DMS 273 (cell line): Measurements from ENCODE around the gene ATF7IP.
A peak's percentile ranks its signal among the peaks of the same experiment; 100 is the strongest.

Source experiments
- DNase-seq: peaks from one replicate; lab custom pipeline; 2025; ENCODE audit not compliant: unreplicated experiment; lab: John Stamatoyannopoulos, UW

The ATF7IP gene

DNA sequence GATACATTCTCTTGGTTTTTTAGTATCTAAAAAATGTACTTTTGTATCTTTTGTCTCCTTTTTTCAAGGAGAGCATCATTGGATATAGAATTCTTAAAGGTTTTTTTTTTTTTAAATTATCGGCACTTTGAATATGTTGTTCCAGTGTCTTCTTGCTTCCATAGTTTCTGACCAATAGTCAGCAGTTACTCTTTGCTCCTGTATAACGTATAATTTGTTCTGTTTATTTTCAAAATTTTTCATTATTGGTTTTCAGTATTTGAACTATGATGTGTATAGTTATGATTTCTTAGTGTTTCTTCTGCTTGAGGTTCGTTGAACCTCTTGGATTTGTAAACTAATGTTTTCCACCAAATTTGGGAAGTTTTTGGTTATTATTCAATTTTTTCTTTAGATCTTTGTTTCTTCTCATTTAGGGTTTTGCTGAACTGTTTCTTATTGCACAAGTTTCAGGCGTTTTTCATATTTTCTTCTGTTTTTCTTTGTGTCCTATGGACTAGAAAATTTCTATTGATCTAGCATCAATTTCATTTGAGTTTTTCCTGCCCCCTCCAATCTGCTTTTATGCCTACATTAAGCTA, 108.3 kb downstream of the ATF7IP start:
- peak; percentile 3 for DNase-seq

GRCh38 chr12:14479004-14479403, 113.5 kb downstream of the ATF7IP start:
- no peak for DNase-seq

- DNase-seq, result no peak
Measured at GRCh38 chr12:14481201-14481600, 115.7 kb downstream of the ATF7IP start.

DNA sequence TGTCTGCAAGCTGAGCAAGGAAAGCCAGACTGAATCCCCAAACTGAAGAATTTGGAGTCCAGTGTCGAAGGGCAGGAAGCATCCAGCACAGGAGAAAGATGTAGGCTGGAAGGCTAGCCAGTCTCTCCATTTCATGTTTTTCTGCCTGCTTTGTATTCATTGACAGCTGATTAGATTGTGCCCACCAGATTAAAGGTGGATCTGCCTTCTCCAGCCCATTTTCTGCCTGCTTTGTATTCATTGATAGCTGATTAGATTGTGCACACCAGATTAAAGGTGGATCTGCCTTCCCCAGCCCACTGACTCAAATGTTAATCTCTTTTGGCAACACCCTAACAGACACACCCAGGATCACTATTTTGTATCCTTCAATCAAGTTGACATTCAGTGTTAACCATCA, 116.9 kb downstream of the ATF7IP start:
- DNase-seq, result no peak

DNA sequence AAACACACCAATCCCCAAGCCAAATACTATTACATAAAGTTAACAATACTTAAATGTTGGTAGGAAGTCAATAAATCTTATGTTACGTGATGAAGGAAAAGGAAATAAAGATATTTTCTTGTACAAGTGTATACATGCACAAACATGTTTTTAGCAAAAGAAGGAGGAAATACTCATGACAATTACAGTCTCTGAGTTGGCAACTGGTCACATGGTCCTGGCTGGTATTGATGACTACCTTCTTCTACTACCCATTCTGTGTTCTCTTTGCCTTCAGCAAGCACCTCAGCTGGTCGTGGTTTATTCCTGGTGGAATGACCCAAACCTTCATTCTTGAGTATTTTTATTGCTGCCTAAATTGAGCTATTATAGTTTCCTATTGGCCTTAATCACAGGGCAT, 117.4 kb downstream of the ATF7IP start:
- no peak for DNase-seq

DNA sequence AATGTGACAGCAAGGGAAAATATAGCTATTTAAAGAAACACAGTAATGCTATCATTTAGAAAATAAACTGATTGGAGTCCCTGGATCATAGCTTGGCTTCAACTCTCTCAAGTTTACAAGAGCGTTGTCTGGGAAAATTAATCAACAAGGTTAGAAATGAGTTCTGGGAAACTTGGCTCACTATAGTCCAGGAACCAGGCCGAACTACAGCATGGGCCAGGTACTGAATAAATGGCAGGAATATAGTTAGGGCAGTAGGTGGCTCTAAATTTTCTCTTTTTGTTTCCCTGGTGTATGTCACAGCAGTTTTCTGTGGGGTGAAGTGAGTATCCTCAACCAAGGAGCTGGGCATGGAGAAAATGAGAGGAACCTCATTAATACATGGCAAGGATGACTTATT, 129.8 kb downstream of the ATF7IP start:
- DNase-seq, result no peak

- DNase-seq, result no peak
Measured at GRCh38 chr12:14505626-14506596, 140.4 kb downstream of the ATF7IP start.

DNA sequence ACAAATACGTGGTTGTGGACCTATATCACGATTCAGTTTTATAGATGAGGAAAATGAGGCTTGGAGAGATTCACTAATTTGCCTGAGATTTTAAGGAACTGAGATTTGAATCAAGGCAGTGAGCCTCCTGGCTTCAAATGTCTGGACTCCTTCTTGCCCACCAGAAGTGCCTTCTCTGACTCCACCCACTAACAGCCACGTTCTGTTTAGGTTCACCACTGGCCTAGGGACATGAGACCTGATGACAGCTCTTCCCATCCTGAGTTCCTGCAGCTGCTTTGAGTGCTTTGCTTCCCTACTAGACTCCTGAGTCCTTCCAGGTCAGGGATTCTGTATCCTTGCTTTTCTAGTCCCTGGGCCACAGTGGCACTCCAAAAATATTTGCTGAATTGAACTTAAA, 145.1 kb downstream of the ATF7IP start:
- DNase-seq, result no peak

GRCh38 chr12:14514154-14514842, 148.8 kb downstream of the ATF7IP start:
- peak; percentile 49 for DNase-seq

DNA sequence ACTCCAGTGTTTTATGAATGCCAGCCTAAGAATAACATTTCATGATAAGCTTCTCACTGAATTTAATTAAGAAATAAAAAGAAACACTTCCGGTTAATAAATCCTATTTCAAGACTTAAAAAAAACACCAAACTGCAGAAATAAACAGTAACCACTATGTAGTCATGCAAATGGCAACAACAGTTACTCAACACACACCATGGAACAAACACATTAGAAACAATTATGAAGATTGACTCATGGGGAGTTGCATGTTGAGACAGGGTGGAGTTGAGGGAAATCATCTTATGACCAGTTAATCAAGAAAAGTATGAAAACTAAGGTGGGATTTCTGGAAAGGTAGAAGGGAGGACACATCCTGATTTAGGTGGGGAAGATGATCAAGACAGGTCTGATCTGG, 149.5 kb downstream of the ATF7IP start:
- DNase-seq, result no peak

DNA sequence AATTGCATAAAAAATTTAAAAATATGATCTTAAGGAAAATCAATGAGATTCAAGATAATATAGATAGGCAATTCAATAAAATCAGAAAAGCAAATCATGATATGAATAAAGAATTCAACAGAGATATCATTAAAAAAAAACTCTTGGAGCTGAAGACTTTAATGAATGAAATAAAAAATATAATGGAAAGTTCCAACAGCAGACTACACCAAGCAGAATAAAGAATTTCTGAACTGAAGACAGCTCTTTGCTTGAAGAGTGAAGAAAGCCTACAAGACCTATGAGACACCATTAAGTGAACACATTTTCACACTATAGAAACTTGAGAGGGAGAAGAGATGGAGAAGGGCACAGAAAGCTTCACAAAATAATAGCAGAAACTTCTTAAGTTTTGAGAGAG, 156.3 kb downstream of the ATF7IP start:
- DNase-seq, result no peak

DNA sequence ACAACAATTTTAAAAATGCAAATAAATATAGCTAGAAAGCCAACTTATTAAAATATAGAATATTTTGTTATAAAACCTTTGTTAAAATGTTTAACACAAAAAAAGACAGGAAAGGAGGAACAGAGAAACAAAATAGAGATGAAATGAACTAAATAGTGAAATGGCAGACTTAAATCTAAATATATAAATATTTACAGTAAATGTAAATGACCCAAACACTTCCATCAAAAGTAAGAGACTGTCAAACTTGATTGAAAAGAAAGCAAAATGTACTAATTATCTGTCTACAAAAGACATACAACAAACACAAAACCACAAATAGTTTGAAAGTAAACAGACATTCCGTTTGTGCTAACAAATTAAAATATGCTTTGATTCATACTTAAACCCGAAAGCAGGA, 160.5 kb downstream of the ATF7IP start:
- DNase-seq, result no peak

DNA sequence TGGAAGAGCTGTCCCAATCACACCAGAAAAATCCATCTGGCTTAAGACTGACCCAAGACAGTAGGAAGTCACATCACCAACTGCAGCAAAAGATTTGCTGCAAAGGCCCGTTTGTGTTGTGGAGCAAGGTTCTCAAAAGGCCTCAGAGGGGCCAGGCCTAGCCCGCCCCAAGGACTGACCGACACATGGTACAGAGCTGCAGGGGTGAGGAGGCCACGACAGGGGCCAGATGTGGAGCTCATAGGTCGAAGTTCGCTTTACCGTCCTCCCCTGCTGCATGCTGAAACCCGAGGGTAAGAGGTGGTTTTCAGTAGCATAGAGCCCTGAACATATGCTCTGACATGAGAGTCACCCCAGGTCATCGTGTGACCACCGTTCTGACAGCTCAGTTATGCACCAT, 166.7 kb downstream of the ATF7IP start:
- DNase-seq, result no peak

- no peak for DNase-seq
Measured at GRCh38 chr12:14537088-14537487, 171.6 kb downstream of the ATF7IP start.

DNA sequence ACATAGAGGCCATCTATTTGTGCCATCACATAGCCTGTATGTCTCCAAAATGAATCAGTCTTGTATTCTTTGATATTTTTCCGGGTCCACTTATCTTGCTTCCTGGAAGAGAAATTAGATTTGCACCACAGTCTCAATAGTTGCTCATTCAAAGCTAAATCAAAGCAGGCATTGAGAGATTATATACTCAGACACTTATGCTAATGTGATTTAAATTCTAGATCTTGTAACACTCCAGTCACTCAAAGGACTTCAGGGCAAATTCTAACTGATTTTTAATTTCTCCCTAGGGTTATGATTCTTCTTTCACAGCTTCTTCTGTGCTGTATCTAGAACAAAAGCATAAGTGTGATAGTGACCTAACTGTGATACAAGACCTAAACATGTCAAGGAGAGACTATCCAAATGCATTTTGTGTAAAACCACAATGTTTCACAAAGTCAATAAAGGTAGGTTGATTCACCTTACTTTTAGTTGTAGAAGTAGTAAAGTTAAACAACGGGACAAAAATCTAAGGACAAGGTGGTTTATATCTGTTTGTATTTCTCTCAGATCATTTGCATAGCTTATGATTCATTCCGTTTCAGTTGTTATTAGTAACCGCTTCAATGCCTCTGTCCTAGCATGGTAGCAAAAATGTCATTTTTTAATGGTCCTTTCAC, 175.4 kb downstream of the ATF7IP start:
- no peak for DNase-seq

- peak; percentile 2 for DNase-seq
Measured at GRCh38 chr12:14545144-14546124, 180.0 kb downstream of the ATF7IP start.

- no peak for DNase-seq
Measured at GRCh38 chr12:14547571-14547970, 182.1 kb downstream of the ATF7IP start.

DNA sequence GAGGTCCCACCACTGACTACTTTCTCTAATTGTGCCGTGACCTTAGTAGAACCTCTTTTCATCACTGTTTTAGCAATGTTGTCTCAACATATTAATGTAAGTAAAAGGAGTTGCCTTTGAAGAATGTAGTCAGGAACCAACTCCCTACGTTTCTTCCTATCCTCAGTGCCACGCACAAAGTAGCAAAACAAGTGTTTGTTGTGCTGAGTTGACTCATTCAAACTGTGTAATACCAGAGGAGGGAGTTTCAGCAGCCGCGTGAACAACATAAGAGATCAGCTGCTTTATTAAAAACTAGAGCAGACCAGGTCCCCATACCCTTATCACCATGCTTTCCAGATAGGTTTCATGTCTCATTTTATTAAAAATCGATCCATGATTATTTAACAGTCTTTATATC, 183.1 kb downstream of the ATF7IP start:
- DNase-seq, result no peak
